Nephron (organoid): ENCODE data around the gene B4GALNT3.

Experiments
- H3K27ac Mint-ChIP-seq, 3 experiments: 2 replicates each; pipeline ENCODE4 v1.8.0; 2020; ENCODE audit warnings: mixed read lengths in 3 of 3, mild to moderate bottlenecking in 2 of 3, moderate library complexity in 1 of 3
- H3K27me3 Mint-ChIP-seq: 2 replicates; pipeline ENCODE4 v1.8.0; 2021; ENCODE audit warnings: low read depth, mild to moderate bottlenecking, moderate library complexity, mixed read lengths
- H3K36me3 Mint-ChIP-seq: 2 replicates; pipeline ENCODE4 v1.8.0; 2020; ENCODE audit warnings: low read depth, mixed read lengths
- H3K4me1 Mint-ChIP-seq: 2 replicates; pipeline ENCODE4 v1.8.0; 2020; ENCODE audit warnings: mixed read lengths
- H3K4me3 Mint-ChIP-seq, 3 experiments: 2 replicates each; pipeline ENCODE4 v1.8.0; 2020; ENCODE audit warnings: mild to moderate bottlenecking in 3 of 3, mixed read lengths in 3 of 3, moderate library complexity in 2 of 3
- H3K9me3 Mint-ChIP-seq: 2 replicates; pipeline ENCODE4 v1.8.0; 2020; ENCODE audit warnings: mixed read lengths
- TF ChIP-seq, protein P1 (sequence below), 3 experiments: fragments of 200-600 bp; sonication (generic); IDR thresholded peaks; one replicate each; pipeline ENCODE4 v1.5.0; 2021; ENCODE audit warnings: antibody characterized with exemption in 3 of 3; ENCODE audit not compliant: unreplicated experiment in 3 of 3

B4GALNT3 gene

DNA sequence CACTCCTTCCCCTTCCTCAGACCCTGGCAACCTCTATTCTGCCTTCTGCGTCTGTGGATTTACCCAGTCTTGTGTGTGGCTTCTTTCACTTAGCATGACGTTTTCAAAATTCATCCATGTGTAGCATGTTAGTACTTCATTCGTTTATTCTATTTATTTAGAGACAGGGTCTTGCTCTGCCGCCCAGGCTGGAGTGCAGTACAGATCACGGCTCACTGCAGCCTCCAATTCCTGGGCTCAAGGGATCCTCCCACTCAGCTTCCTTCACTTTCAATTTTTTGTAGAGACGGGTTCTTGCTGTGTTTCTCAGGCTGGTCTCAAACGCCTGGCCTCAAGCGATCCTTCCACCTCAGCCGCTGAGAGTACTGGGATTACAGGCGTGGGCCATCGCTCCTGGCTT lies 37.0 kb downstream of the B4GALNT3 start:
- no peak overlapping the region for H3K27ac Mint-ChIP-seq
- TF ChIP-seq, protein P1, sequence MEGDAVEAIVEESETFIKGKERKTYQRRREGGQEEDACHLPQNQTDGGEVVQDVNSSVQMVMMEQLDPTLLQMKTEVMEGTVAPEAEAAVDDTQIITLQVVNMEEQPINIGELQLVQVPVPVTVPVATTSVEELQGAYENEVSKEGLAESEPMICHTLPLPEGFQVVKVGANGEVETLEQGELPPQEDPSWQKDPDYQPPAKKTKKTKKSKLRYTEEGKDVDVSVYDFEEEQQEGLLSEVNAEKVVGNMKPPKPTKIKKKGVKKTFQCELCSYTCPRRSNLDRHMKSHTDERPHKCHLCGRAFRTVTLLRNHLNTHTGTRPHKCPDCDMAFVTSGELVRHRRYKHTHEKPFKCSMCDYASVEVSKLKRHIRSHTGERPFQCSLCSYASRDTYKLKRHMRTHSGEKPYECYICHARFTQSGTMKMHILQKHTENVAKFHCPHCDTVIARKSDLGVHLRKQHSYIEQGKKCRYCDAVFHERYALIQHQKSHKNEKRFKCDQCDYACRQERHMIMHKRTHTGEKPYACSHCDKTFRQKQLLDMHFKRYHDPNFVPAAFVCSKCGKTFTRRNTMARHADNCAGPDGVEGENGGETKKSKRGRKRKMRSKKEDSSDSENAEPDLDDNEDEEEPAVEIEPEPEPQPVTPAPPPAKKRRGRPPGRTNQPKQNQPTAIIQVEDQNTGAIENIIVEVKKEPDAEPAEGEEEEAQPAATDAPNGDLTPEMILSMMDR (IDR thresholded peaks at IDR 0.05; ENCODE audit: unreplicated experiment in 3 of 3), result no peak
- no peaks in the 10 kb centered on the region for H3K36me3 Mint-ChIP-seq
- peaks cover 11% of the 10 kb centered on the region for H3K4me1 Mint-ChIP-seq
- no peak overlapping the region for H3K4me3 Mint-ChIP-seq
- peaks cover 9% of the 10 kb centered on the region for H3K9me3 Mint-ChIP-seq
- peaks cover 3% of the 10 kb centered on the region for H3K27me3 Mint-ChIP-seq

DNA sequence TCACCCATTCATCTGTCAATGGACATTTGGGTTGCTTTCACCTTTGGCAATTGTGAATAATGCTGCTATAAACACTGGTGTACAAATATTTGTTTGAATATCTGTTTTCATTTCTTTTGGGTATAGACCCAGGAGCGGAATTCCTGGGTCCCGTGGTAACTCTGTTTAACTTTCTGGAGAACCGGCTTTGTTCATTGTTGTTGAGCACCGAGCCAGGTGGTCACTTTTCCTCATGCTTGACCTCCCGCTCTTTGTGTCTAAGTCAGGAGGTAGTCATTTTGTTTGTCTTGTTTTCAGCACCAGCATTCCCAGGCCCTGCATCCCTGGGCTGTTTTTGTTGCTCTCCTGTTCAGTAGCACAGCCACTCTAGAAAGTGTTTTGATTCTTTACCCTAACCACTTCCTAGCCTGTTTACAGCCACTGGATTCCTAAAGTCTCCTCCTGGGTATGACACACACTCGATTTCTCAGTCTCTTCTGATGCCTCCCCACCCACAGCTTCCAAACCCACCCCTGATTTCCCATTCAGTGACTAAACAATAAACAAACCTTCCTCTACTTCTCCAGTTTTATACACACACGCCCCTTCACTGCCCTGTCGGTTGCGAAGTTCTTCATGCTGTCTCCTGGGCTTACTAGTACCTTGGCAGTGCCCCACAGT lies 37.9 kb downstream of the B4GALNT3 start:
- H3K9me3 Mint-ChIP-seq, result peaks cover 4% of the 10 kb centered on the region
- no peak overlapping the region for H3K27ac Mint-ChIP-seq
- H3K27me3 Mint-ChIP-seq, result peaks cover 3% of the 10 kb centered on the region
- TF ChIP-seq, protein P1 (IDR thresholded peaks at IDR 0.05; ENCODE audit: unreplicated experiment in 3 of 3), result no peak
- H3K4me3 Mint-ChIP-seq, result no peak overlapping the region
- peaks cover 20% of the 10 kb centered on the region for H3K4me1 Mint-ChIP-seq
- H3K36me3 Mint-ChIP-seq, result no peaks in the 10 kb centered on the region

DNA sequence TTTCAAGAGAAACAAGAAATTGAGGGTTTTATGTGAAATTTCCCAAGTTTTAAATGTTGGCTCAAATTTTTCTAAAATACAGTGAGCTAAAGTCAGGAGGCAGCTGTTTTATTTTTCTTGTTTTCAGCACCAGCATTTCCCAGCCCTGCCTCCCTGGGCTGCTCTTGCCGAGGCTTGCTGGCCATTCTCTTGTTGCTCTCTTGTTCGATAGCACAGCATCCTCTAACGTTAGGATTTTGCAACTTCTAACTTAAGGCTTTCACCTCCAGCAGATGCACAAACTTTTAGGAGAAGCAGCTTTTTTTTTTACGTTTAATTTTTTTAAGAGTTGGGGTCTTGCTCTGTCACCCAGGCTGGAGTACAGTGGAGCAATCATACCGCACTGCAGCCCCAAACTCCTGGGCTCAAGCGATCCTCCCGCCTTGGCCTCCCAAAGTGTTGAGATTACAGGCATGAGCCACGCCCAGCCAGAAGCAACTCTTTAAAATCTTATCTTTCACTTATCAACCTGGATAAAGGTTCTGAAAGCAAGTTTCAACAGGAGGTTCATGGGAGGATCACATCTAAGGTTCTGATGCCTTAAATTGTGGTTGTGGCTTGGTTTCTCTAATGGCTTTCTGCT lies 40.2 kb downstream of the B4GALNT3 start:
- H3K4me1 Mint-ChIP-seq, result peaks cover 27% of the 10 kb centered on the region
- no peaks in the 10 kb centered on the region for H3K9me3 Mint-ChIP-seq
- peaks cover 8% of the 10 kb centered on the region for H3K27me3 Mint-ChIP-seq
- no peak overlapping the region for H3K27ac Mint-ChIP-seq
- H3K4me3 Mint-ChIP-seq, result no peak overlapping the region
- TF ChIP-seq, protein P1 (IDR thresholded peaks at IDR 0.05; ENCODE audit: unreplicated experiment in 3 of 3), result no peak
- no peaks in the 10 kb centered on the region for H3K36me3 Mint-ChIP-seq

DNA sequence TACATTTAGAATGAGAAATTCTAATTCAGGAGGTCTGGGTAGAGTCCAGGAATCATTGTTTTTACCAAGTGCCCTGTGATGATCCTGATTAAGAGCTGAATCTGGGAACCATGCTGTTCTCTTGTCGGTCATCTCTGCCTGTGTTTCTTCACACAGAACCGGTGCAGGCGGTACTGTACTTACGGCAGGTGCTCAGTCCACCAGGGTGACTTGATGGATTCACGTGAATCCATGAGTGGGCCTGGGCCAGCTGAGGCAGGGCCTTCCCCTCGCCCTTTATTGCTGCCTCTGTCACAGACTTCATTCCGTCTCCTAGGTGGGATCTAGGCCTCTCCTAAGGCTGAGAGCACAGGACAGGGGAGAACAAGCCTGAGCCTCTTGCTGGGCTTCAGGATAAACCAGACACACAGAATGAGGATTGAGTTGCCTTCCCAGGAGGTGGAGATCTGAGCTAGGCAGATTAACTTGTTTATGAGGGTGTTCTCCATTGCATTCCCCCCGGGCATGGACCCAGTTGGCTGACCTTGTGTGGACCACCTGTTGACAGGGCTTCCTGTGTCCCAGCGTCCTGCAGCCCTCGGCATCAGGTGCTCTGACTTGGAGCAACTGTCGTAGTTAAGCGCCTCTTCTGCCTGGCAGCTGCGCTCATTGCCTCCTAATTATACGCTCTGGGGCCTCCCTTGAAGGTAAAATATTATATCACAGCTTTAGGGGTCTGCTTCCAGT lies 42.1 kb downstream of the B4GALNT3 start:
- peaks cover 38% of the 10 kb centered on the region for H3K4me1 Mint-ChIP-seq
- H3K27me3 Mint-ChIP-seq, result peaks cover 13% of the 10 kb centered on the region
- peak overlapping the region; percentile 21 to 77 (median 77) for H3K27ac Mint-ChIP-seq
- TF ChIP-seq, protein P1 (IDR thresholded peaks at IDR 0.05; ENCODE audit: unreplicated experiment in 3 of 3), result no peak
- H3K36me3 Mint-ChIP-seq, result no peaks in the 10 kb centered on the region
- H3K9me3 Mint-ChIP-seq, result no peaks in the 10 kb centered on the region
- H3K4me3 Mint-ChIP-seq, result peak overlapping the region in 1 of 3 experiments; percentile 20

DNA sequence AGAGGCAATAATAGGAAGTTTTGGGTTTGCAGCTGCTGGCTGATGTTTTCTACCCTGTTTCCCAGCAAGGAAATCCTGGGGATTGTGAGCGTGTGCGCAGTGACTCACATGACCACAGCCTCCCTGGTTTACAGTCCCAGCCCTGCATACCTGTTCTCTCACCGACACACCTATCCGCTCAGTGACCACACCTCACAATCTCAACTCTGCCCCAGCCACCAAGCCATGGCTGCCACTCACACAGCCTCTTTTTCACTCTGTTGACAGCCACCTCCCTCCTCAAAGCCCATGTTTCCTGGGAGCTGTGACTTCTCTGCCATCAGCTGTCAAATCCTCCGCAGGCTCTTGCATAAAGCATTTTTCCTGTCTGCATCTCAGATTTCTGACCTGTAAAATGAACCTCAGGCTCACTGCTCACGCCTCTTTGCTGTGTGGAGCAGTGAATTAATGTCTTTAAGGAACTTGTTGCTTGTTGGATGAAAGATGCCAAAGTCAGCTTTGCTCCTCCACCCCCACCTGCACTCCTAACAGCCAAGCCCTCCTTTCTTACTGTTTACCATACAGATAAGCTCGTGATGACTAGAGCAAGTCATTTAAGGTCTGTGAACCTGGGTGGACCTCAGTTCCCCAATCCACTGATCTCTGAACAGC lies 43.5 kb downstream of the B4GALNT3 start:
- TF ChIP-seq, protein P1 (IDR thresholded peaks at IDR 0.05; ENCODE audit: unreplicated experiment in 3 of 3), result no peak
- Mint-ChIP-seq H3K27ac (peak overlapping the region; percentile 75 to 94 (median 82)), H3K4me3 (peak overlapping the region; percentile 34 to 50 (median 41)), H3K9me3 (no peaks in the 10 kb centered on the region), H3K27me3 (peaks cover 13% of the 10 kb centered on the region), H3K4me1 (peaks cover 36% of the 10 kb centered on the region), H3K36me3 (no peaks in the 10 kb centered on the region)
